GM18507 (cell line): ENCODE data around the gene TREML4.
"Not testable (repeated sequence)": the region's sequence is repeated elsewhere in the genome, so short reads cannot be mapped to it uniquely, and the experiment has no call there.

Experiments
- DNase-seq: peaks from one replicate; pipeline ENCODE4 v3.0.0; 2011; ENCODE audit warnings: low read depth; ENCODE audit not compliant: insufficient read length; ENCODE audit errors: extremely low spot score
- FAIRE-seq: peaks from 2 replicates; lab custom pipeline; 2011; peaks lifted over from hg19 to GRCh38; lab: Jason Lieb, UNC

The TREML4 gene, protein sequence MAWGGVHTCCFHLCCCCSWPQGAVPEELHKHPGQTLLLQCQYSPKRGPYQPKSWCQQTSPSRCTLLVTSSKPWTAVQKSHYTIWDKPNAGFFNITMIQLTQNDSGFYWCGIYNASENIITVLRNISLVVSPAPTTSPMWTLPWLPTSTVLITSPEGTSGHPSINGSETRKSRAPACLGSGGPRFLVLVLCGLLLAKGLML

DNA sequence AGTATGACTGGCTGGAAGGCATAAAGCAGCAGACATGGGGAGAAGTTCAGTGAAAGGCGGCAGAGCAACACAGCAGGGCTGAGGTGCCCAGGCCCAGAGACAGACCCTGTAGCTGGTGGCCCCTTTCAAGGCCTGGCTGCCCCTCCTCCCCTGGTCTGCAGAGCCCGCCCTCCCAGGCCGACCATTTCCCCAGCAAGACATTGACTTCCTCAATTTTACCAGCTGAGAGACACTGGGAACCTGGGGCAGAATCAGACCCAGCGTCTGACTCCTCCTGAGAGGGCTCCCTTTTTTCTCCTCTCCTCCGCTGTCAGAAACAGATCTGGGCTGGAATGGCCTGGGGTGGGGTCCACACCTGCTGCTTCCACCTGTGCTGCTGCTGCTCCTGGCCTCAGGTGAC lies at the start of gene TREML4:
TREML4 (plus strand) TSS at position 254 of the 400 bp plus-strand sequence; CDS start at position 333, 79 bp downstream.
- no peak for FAIRE-seq

DNA sequence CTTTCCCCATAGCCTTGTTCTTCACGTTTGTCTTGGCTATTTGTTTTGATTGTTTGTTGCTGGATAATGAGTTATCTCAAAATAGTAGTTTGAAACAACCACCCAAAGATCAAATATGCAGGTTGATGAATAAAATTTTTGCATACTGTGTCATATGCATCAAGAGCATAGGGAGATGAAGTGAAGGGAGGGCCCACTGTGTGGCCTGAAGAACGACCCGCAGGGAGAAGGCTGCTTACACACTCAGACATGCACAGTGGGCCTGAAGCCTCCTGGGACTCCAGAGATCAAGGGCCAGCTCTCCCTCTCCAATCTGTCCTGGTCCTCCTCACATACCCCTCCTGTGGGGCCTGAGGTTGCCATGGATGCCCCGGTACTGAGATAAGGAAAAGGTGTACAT lies 49.0 kb upstream of the TREML4 start:
- DNase-seq (no peak), FAIRE-seq (no peak)

More for the DNA sequence above, at the start of gene TREML4:
- DNase-seq, result no peak

DNA sequence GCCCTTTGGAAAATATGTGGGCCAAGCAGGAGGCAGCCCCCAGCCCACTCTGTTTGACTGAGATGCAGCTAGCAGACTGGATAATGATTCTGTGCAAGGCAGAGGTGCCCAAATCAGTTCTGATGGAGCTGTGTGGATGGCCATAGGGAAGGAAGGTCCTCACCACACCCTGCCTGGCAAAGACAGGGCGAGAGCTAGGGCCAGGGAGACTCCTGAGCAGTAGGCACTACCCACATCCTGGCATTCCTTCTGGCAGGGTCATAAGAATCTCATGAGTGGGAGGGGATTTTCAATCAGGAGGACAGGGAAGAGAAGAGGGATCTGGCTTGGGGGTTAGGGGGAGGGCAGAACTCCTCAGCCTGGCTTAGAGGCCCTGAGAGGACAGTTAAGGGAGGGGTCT lies 46.6 kb upstream of the TREML4 start:
- no peak for FAIRE-seq
- no peak for DNase-seq

DNA sequence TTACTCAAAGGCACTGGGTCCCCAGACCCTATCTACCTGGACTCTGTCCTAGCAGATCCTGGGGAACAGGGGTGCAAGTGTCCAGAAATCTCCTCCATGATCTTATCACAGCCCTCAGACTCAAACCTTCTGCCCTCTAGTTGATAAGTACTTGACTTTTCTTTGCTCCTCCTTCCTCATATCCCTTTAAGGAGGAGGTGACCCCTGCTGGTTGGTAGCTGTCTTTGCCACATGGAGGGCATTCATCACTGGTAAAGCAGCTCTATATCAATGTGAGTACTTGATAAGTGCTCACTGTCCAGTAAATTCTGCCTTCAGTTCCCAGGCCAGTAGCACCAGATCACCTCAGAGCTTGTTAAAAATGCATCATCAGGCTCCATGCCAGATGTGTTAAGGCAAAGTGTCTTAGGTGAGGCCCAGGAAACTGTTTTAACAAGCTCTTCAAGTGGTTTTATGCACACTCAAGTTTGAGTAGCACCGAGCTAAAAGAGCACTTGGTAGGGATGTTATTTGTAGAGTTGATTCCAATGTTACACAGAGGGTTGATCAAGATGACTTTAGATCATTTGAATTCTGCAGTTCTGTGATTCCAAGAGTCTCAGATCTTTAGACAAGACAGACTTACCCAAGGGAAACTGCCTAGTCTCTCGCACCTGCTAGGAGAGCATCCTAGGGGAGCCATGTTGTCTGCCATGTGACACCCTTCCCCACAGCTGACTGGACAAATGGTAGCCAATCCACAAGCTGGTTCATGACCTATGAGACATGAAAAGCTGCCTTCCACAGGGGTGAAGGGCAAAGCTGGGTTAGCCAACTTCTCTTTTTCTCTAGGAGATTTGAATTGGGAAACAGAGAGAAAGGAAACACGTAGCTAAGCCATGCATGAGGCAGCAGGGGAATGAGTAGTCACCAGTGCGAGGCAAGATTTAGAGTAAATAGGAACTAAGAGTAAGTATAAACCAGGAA lies 45.8 kb upstream of the TREML4 start:
- DNase-seq (no peak), FAIRE-seq (peak; percentile 85)

DNA sequence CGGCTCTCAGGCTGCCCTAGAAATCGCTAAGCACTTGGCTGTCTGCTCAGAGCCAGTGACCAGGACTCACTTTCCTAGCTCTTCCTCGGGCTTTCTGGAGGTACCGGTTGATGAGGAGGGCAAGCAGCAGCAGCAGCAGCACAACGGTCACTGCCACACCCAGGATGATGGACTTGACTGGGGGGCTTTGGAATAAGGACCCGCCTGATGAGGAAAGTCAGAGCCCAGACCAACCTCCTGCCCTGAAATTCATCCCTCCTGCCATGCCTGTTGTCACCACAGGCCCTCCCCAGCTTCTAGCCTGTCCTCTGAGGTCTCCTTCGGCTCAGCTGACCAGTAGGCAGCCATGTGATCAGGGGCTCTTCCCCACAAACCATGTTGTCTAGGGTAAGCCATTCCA lies 43.4 kb upstream of the TREML4 start:
- no peak for FAIRE-seq
- no peak for DNase-seq

DNA sequence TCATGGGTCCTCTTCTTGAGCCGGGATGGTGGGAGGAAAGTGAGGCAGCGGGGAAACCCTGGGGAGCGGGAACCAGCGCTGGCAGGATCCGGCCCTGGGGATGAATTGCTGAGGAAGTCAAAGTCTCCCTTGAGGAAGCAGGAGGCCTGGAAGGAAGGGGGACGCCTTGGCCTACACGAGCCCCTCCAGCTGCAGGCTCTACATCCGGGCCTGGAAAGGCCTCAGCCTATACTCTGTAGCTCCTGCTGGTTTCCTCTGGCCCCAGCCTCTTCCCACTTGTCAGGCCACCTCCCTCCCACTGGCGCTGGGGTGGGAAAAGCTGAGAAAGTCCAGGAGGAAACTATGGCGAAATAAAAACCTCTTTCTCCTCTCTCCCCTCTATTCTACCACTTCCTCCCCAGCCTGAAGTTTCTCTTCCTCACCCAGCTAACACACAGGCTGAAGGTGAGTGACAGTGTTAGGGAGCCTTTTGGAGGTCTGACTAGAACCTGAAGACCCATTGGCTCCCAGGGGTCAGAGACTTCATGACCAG lies 42.1 kb upstream of the TREML4 start:
- no peak for DNase-seq
- FAIRE-seq, result no peak

DNA sequence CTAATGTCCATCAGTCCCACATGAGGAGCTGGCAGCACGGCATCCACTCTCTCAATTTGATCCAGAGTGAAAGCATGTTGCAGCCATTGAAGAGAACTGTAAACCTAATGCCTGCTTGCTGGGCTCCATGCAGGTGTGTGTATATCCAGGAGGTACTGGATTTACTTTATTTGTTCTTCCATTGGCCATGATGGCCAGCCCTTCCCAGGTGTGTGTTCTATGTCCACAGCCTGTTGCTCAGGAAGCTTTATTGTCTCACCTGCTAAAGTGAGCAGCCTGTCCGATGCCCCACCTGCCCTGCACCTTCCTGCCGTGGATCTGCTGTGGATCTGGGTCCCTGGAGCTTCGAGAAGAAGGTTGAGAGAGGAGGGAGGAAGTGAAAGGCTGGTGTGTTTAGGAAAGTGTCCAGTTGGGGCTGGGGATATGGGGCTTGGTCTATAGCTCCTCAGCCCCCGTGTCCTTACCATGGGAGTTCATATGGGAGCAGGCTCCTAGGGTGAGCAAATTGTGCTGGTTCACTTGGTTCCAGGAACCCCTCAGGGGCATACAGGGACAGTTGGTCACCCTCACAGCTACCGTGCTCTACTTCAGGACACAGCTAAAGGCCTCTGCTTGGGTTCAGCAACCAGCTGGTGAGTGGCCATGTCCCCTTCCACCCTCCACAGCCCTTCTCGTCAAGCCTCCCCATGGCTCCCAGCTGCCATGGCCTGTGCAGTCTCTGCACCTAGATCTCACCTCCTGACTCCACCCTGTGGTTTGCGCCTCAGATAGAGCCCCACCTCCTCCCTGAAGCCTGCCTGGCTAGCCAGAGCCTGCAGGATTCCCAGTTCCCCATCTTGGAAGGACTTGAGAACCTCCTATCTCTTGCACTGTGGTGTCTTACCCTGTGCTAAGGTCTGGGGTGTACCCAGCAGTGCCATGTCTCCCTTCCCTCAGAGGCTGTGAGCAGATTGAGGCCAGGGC lies 39.9 kb upstream of the TREML4 start:
- FAIRE-seq (no peak), DNase-seq (no peak)

DNA sequence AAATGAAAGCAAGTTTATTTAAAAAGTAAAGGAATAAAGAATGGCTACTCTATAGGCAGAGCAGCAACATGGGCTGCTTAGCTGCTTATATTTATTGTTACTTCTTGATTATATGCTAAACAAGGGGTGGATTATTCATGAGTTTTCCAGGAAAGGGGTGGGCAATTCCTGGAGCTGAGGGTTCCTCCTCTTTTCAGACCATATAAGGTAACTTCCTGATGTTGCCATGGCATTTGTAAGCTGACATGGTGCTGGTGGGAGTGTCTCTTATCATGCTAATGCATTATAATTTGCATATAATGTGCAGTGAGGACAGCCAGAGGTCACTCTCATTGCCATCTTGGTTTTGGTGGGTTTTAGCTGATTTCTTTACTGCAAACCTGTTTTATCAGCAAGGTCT lies 39.1 kb upstream of the TREML4 start:
- DNase-seq, FAIRE-seq: not testable (repeated sequence)

DNA sequence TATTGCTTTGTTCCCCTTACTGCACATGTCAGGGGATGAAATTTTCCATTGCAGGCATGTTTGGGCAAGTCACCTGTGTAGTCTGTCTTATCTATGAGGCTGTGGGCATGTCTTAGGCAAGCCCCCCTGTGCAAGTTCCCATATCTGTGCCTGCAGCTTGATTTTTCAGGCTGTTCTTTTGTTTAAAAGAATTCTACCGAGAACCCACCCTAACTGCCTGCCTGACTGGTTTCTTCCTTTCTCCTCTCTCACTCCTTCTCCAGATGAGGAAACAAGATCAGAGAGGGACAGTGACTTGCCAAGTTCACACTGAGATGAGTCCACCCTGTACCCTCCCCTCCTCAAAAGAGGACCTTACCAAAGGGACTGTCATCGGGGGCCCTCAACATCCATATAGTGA lies 38.2 kb upstream of the TREML4 start:
- DNase-seq, result no peak
- no peak for FAIRE-seq

DNA sequence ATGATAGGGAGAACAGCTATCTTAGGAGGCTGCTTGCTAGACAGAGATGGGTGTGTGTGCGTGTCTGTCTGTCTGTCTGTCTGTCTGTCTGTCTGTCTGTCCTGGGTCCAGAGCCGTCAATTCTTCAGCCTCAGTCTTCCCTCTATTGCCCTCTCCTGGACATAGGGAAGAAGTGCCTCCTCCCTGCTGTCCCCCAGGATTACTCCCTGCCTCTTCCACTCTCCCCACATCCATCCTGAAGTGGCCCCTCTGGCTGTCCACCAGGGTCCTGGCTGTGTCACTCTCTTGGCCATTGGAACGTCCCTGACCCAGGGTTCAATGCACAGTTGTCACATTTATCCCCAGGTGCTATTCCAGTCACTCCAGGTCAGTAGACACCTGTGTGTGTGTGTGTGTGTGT lies 37.4 kb upstream of the TREML4 start:
- no peak for DNase-seq
- FAIRE-seq, result no peak

DNA sequence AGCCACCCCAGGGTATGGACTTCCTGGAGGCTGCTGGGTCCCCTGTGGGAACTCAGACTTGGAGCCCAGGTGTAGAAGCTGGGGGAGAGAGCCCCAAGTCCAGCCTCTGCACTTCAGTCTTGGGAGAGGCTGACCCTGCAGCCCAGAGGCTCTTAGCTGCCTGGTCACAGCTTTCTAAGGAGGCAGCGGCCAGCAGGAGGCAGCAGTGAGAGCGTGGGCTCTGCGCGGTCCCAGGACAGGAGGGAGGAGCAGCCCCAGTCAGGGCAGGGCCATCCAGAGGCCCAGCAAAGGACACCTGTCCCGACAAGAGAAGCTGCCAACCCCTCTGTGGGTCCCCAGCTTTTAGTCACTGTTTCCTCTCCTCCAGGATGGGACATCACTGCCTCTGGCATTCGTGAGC lies 36.6 kb upstream of the TREML4 start:
- DNase-seq (no peak), FAIRE-seq (no peak)

DNA sequence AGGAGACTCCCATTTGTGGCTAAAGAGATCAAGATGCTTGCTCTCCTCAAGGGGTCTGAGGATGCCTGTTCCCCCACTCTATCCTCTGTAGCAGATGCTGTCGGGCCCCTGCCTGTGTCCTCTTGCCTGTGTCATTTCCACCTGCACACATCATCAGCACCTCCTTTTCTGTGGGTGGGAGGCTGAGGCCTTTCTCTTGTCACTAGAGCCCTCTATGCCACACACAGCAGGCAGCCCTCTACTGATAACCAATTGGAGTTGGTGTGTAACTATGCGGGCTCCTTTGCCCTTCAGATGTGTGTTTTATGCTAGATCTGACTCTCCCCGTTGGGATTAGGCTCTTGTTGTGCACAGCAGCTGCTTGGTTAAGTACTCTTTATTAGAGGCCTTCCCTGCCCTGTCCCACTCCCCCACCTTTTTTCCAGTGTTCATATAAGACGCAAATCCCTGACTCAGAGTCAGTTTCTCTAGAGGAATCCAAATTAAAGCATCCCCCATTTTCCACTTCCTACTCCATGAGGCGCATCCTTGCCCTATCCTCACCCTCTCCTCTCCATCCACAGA lies 34.9 kb upstream of the TREML4 start:
- no peak for FAIRE-seq

DNA sequence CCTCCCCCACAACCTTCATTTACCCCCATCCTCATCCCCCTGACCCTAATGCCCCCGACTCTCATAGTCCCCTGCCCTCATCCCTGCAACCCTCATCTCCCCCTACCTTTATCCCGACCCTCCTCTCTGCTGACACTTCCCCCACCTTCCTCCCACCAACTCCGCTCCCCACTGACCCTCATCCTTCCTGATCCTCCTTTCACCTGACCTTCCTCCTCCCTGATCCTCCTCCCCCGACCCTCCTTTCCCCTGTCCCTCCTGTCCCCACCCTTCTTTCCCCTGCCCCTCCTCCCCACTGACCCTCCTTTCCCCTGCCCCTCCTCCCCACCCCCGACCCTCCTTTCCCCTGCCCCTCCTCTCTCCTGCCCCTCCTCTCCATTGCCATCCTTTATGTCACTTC lies 34.3 kb upstream of the TREML4 start:
- no peak for FAIRE-seq
- no peak for DNase-seq

More for the DNA sequence above, 34.9 kb upstream of the TREML4 start:
- no peak for DNase-seq

DNA sequence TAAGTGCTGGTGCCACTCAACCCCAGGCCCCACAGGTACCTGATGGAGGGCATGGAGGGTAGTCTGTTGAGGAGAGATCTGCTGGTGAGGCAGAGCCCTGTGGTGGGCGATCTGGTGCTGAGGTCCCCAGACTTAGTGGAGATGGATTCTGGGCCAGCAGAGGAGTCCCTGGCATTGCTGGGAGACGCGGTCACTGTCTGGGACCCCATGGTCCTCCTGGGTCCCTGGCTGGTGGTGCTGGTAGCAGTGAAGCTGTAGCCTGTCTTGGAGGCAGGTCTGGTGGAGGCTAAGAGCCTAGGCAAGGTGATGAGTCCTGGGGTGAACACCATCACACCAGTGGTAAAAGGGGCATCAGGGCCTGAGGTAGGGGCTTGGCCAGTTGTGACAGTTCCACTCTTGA lies 33.8 kb upstream of the TREML4 start:
- FAIRE-seq, result no peak
- DNase-seq, result no peak

DNA sequence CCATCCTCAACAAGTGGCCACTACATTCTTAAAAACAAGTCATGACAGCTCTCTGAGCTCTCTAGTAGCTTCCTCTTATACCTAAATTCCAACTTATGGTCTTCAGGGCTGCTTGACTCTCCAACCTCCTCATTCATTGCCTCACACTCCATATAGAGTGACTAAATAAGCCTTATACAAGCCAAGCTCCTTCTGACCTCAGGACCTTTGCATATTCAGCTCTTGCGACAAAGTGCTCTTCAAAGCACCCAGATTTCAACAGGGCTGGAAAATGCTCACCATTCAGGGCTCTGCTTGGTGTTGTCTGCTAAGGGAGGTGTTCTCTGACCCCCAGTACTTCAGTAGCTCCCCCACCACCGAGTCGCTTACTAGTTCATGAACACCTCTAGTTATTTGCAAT lies 30.9 kb upstream of the TREML4 start:
- FAIRE-seq (no peak), DNase-seq (no peak)

DNA sequence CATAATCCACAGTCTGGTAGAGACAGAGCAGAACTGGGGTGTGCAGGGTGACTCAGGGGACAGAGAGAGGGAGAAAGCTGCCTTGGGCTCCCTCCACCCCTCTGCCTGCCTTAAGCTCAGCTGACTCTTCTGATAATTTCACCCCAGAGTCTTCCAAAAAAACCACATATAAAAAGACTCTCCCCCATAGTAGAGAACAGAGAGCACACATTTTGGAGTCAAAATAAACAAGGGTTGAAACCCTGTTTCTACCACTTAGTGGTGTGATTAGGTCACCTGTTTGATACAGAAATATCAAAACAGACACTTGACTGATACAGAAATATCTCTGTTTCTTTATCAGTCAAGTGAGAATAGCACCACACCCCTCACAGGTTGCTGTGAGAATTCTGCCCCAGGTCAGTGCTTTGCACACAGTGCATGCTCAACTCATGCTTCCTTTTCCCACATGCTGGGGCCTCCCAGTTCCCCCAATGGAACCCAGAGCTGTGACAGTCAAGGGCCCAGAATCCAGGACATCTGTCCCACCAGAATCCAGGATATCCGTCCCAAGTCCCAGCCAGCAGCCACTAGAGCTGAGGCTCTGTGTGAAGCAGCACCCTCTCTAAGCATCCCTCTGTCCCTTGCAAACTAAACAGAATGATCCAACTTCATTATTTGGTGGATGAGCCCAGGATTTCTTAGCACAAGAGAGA lies 28.4 kb upstream of the TREML4 start:
- peak; percentile 69 for FAIRE-seq
- no peak for DNase-seq

DNA sequence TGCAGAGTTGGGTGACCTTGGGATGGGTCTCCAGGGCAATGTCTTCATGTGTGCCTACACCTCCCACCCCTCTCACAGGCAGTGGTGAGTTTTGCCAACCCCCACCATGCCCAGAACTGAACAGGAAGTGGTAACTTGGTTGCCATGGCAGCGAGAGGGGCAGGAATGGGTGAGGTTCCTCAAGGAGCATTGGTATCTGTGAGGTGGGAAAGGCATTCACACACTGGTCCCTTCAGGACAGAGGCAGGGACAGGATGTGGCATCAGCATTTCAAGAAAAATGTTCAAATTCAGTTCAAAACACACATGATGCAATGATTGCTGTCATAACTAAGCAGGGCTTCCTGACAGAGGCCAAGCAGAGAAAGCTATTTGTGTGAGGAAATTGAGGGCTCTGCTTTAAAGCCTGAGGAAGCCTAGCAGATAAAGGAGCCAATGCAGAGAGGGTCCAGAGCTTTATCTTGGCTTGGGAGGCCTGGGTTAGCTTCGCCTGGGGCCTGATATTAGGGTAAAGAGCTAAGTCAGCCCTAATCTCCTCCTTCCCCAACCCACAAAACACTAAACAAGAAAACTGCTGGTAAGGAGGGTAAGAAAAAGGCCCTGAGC lies 27.8 kb upstream of the TREML4 start:
- no peak for DNase-seq
- peak; percentile 63 for FAIRE-seq
